Bronchial epithelial cell (primary cell): ENCODE results near the gene PLEKHG2. TPM values are rescaled to one million over a fixed set of nuclear protein-coding genes. Genes with fewer than 3 reads are reported as not detected.

Experiments used
- DNase-seq: peaks from one replicate; pipeline ENCODE4 v3.0.0-alpha.2; 2010; ENCODE audit warnings: low read depth
- FAIRE-seq: peaks from 2 replicates; lab custom pipeline; 2011; peaks lifted over from hg19 to GRCh38; lab: Jason Lieb, UNC
- H3K27me3 ChIP-seq: 2 replicates; pipeline ENCODE4 v1.5.1; 2011; ENCODE audit warnings: low read length; ENCODE audit not compliant: control insufficient read depth, insufficient read depth
- H3K36me3 ChIP-seq: 2 replicates; pipeline ENCODE4 v1.5.1; 2011; ENCODE audit warnings: low read length; ENCODE audit not compliant: control insufficient read depth, insufficient read depth
- H3K4me3 ChIP-seq: 2 replicates; pipeline ENCODE4 v1.5.1; 2011; ENCODE audit warnings: mild to moderate bottlenecking, low read depth, low read length, control low read depth
- total RNA-seq: library from RNA; depleted of rRNA; stranded (reverse); fragments of >200 nt; gene quantifications from 2 replicates; pipeline ENCODE4 v1.2.1, GENCODE V29; 2014
- TF ChIP-seq, protein P1 (sequence below): IDR thresholded peaks from 2 replicates; pipeline ENCODE4 v1.5.1; 2011; ENCODE audit warnings: mild to moderate bottlenecking, moderate library complexity, low read length, control low read depth, inconsistent platforms; ENCODE audit not compliant: insufficient read depth, severe bottlenecking

PLEKHG2 gene
- total RNA-seq, 1 donor from 2014 or later = 5.3 TPM

DNA sequence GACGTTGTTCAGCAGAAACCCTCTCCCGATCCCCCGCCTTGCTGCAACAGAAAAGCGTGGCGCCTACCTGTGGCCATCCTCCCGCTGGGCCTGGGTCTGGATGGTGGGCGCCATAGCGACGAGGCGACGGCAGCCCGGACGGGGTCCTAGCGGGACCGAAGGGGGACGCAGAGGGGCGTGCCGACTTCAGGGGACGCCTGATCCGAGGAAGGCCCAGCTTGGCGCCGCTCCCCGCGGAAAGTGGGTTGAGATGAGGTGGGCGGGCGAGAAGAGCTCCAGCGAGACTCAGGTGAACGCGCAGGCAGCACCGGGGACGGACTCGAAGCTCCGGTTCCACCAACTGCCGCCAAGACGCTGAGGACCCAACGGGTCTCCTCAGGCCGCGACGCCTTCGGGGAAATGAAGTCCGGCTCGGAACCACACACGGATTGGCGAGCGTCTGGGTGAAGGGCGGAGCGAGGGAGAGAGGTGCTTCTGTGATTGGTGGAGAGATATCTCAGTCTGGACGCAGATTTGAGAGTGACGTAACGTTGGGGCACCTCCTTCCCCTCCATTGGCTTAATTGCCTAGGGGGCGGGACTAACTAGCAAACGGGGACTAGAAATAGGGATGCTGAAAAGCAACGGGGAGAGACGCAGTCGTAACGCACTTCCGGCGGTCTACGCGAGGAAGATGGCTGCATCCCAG is 21.6 kb upstream of the PLEKHG2 start, which contains the start of the genes MED29 and PAF1:
Gene MED29, plus strand, starts transcription at position 628 of the 687 bp plus-strand sequence. Its CDS starts 45 bp downstream, at position 673.
Gene PAF1, minus strand, starts transcription at position 356 of the 687 bp plus-strand sequence. Its CDS starts 242 bp downstream, at position 114.
- peak; percentile 99 for DNase-seq
- no peaks in the 10 kb centered on the region for H3K27me3 ChIP-seq
- peak; percentile 98 for FAIRE-seq
- TF ChIP-seq, protein P1, sequence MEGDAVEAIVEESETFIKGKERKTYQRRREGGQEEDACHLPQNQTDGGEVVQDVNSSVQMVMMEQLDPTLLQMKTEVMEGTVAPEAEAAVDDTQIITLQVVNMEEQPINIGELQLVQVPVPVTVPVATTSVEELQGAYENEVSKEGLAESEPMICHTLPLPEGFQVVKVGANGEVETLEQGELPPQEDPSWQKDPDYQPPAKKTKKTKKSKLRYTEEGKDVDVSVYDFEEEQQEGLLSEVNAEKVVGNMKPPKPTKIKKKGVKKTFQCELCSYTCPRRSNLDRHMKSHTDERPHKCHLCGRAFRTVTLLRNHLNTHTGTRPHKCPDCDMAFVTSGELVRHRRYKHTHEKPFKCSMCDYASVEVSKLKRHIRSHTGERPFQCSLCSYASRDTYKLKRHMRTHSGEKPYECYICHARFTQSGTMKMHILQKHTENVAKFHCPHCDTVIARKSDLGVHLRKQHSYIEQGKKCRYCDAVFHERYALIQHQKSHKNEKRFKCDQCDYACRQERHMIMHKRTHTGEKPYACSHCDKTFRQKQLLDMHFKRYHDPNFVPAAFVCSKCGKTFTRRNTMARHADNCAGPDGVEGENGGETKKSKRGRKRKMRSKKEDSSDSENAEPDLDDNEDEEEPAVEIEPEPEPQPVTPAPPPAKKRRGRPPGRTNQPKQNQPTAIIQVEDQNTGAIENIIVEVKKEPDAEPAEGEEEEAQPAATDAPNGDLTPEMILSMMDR = peak; percentile 14
- H3K4me3 ChIP-seq = peak within 1 kb of the TSS; percentile 81
- peaks cover 29% of the 10 kb centered on the region for H3K36me3 ChIP-seq

DNA sequence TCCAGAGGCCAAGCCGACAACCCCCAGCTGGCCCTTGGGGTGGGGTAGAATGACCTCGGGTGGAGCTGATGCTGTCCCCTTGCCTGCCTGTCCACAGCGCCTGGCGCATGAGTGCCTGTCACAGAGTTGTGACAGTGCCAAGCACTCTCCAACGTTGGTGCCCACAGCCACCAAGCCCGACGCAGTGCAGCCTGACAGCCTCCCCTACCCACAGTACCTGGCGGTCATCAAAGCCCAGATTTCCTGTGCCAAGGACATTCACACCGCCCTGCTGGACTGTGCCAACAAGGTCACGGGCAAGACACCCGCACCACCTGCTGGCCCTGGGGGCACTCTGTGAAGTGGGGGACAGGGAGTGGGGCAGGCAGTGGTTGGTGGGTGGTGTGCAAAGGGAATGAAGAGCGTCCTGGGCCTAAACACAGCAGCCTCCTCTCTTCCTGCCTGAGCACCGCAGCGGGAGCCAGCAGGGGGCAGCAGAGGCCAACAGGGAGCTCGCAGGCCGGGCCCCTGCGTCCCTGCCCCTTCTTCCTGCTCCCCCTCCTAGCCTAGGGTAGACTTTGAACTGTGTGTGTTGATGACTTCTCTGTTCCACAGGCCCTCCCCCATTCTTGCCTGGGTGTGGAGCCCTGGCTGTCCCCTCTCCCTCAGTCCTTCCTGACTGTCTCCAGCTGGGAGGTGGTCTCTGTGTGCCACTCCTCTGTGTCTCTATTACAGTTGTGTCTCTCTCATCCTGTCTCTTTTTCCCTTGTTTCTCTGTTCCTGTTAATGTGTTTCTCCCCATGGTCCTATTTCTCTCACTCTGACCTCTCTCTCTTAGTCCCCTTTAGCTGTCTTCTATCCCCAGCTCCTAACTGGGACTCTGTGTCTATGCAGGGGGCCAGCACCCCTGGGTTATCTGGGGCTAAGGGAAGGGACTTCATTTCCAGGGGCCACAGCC is 14.8 kb upstream of the PLEKHG2 start:
- Histone ChIP-seq H3K4me3 (no peak overlapping the region), H3K27me3 (no peaks in the 10 kb centered on the region), H3K36me3 (peaks cover 10% of the 10 kb centered on the region)
- FAIRE-seq (no peak), DNase-seq (peak; percentile 71)
- TF ChIP-seq, protein P1 = peak; percentile 100

DNA sequence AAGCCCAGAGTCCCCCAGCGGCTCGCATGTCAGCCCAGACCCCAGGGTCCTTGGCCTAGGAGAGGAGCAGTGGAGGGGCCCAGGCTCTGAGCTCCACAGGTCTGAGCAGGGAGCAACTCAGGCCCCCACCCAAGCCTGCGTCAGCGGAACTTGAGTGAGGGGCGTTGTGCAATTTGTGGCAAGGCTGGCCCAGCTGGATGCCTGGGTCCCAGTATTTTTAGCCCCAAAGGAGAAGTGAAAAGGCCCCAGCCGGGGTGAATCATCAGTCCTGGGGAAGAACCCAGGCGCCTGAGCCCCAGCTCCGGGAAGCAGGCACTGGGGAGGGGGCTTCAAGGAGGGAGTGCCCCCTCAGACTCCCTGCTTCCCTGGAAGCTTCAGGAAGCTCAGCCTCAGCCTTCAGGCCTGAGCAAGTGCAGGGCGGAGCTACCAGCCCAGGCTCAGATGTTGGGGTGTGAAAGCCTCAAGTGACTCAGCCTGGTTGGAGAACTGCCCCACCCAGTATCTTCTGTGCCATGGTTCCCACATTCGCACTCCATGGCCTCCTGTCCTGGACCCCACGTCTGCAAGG is 14.1 kb upstream of the PLEKHG2 start:
- TF ChIP-seq, protein P1 = no peak
- no peaks in the 10 kb centered on the region for H3K27me3 ChIP-seq
- peak; percentile 93 for DNase-seq
- no peak overlapping the region for H3K4me3 ChIP-seq
- FAIRE-seq = peak; percentile 13
- H3K36me3 ChIP-seq = peaks cover 9% of the 10 kb centered on the region

DNA sequence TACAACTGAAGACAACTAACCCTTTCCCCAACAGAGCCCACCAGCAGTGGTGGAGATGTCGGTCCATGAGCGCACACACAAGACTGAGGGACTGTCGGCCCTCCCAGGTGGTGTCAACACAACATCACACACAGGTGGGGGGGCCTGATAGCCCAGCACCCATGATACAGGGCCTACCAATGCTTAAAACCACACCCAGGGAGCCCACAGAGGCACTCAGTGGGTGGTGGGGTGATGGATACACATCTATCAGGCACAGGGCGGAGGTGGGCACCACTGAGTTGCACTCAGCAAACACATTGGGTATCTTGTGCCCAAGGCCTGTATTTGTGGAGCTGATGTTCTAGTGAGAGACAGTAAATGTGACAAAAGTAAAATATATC is 12.8 kb upstream of the PLEKHG2 start:
- TF ChIP-seq, protein P1 = no peak

DNA sequence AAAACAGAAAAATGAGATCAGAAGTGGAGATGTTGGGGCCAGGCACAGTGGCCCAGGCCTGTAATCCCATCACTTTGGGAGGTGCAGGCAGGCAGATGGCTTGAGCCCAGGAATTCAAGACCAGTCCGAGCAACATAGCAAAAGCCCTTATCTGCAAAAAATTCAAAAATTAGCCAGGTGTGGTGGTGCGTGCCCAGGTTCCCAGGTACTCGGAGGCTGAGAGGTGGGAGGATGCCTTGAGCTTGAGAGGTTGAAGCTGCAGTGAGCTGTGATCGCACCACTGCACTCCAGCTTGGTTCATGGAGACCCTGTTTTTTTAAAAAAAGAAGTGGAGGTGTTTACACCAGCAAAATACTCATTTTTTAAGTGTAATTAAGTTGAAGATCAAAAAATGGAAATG is 12.4 kb upstream of the PLEKHG2 start:
- DNase-seq (no peak), FAIRE-seq (no peak)
- Histone ChIP-seq H3K4me3 (no peak overlapping the region), H3K36me3 (peaks cover 5% of the 10 kb centered on the region), H3K27me3 (no peaks in the 10 kb centered on the region)
- TF ChIP-seq, protein P1 = no peak

More for the DNA sequence above, 12.8 kb upstream of the PLEKHG2 start:
- Histone ChIP-seq H3K4me3 (no peak overlapping the region), H3K36me3 (peaks cover 5% of the 10 kb centered on the region), H3K27me3 (no peaks in the 10 kb centered on the region)
- DNase-seq (no peak), FAIRE-seq (no peak)
